HepG2 (cell line): ENCODE measurements around the gene POLA1.

Experiments
- GABPA ChIP-seq, 2 experiments: IDR thresholded peaks; 2 replicates each; pipeline ENCODE4 v1.6.1; 2011 to 2016; ENCODE audit warnings: low read depth in 2 of 2, low read length in 1 of 2, missing biosample characterization in 1 of 2, missing genetic modification characterization in 1 of 2
- KAT2B ChIP-seq: fragments of 150-350 bp; IDR thresholded peaks from 2 replicates; pipeline ENCODE4 v1.6.1; 2014; ENCODE audit warnings: low read depth, low read length, borderline replicate concordance
- POLR2AphosphoS5 ChIP-seq: IDR thresholded peaks from 2 replicates; pipeline ENCODE4 v1.6.1; 2012; ENCODE audit warnings: low read depth, low read length
- SP1 ChIP-seq, 2 experiments: fragments of 450-650 bp in 1 of 2; sonication (generic) in 1 of 2; formaldehyde crosslinking in 1 of 2; IDR thresholded peaks; 2 replicates each; pipeline versions ENCODE4 v1.4.0 to v1.6.1; 2016 to 2020; ENCODE audit warnings: missing genetic modification reagents in 1 of 2
- TF ChIP-seq, protein P1 (sequence below): sonication (generic); formaldehyde crosslinking; IDR thresholded peaks from 2 replicates; pipeline ENCODE4 v1.4.0; 2020; ENCODE audit warnings: low read depth, missing genetic modification reagents
- TF ChIP-seq, protein P2 (sequence below): IDR thresholded peaks from 2 replicates; pipeline ENCODE4 v1.6.1; 2012; ENCODE audit warnings: inconsistent platforms
- TF ChIP-seq, protein P3 (sequence below): sonication (generic); formaldehyde crosslinking; IDR thresholded peaks from 2 replicates; pipeline ENCODE4 v1.5.0; 2020; ENCODE audit warnings: missing genetic modification reagents
- TF ChIP-seq, protein P4 (sequence below): sonication (generic); formaldehyde crosslinking; IDR thresholded peaks from 2 replicates; pipeline ENCODE4 v1.4.0; 2020; ENCODE audit warnings: missing genetic modification reagents, borderline replicate concordance
- TF ChIP-seq, protein P5 (sequence below): conservative IDR thresholded peaks from 2 replicates; pipeline ENCODE4 v1.6.1; 2018; ENCODE audit warnings: missing genetic modification reagents
- TF ChIP-seq, protein P6 (sequence below): sonication (generic); formaldehyde crosslinking; IDR thresholded peaks from 2 replicates; pipeline ENCODE4 v1.5.0; 2020; ENCODE audit warnings: missing genetic modification reagents

DNA sequence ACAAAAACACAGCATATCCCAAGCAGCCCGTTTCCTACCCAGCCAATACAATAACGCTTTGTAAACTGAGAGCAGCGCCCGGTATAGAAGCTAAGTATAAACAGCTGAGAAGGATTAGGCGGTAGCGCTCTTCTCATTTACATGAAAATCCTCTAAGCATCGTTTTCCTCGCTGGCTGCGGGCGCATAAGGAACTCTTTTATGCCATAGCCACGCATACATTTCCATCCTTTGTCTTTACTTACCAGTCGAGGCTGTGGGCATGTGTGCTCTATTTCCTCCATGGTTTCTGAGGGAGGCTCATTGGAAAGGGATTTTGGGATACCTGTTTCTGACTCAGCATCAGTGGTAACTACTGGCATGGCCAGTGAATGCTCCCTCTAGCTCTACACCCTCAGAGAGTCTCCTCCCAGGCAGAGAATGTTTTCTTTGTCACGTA, 47.0 kb upstream of the POLA1 start:
- TF ChIP-seq, protein P1, sequence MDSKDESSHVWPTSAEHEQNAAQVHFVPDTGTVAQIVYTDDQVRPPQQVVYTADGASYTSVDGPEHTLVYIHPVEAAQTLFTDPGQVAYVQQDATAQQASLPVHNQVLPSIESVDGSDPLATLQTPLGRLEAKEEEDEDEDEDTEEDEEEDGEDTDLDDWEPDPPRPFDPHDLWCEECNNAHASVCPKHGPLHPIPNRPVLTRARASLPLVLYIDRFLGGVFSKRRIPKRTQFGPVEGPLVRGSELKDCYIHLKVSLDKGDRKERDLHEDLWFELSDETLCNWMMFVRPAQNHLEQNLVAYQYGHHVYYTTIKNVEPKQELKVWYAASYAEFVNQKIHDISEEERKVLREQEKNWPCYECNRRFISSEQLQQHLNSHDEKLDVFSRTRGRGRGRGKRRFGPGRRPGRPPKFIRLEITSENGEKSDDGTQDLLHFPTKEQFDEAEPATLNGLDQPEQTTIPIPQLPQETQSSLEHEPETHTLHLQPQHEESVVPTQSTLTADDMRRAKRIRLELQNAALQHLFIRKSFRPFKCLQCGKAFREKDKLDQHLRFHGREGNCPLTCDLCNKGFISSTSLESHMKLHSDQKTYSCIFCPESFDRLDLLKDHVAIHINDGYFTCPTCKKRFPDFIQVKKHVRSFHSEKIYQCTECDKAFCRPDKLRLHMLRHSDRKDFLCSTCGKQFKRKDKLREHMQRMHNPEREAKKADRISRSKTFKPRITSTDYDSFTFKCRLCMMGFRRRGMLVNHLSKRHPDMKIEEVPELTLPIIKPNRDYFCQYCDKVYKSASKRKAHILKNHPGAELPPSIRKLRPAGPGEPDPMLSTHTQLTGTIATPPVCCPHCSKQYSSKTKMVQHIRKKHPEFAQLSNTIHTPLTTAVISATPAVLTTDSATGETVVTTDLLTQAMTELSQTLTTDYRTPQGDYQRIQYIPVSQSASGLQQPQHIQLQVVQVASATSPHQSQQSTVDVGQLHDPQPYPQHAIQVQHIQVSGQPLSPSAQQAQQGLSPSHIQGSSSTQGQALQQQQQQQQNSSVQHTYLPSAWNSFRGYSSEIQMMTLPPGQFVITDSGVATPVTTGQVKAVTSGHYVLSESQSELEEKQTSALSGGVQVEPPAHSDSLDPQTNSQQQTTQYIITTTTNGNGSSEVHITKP (CRISPR knock-in tag) = no peak
- TF ChIP-seq, protein P2, sequence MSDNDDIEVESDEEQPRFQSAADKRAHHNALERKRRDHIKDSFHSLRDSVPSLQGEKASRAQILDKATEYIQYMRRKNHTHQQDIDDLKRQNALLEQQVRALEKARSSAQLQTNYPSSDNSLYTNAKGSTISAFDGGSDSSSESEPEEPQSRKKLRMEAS = no peak
- TF ChIP-seq, protein P3, sequence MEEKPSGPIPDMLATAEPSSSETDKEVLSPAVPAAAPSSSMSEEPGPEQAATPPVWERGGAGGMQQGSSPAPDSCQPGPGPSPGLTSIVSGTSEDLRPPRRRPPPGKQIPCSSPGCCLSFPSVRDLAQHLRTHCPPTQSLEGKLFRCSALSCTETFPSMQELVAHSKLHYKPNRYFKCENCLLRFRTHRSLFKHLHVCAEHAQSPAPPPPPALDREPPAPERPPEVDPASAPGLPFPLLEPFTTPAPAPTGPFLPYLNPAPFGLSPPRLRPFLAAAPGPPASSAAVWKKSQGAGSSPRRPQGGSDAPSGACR = no peak
- TF ChIP-seq, protein P4, sequence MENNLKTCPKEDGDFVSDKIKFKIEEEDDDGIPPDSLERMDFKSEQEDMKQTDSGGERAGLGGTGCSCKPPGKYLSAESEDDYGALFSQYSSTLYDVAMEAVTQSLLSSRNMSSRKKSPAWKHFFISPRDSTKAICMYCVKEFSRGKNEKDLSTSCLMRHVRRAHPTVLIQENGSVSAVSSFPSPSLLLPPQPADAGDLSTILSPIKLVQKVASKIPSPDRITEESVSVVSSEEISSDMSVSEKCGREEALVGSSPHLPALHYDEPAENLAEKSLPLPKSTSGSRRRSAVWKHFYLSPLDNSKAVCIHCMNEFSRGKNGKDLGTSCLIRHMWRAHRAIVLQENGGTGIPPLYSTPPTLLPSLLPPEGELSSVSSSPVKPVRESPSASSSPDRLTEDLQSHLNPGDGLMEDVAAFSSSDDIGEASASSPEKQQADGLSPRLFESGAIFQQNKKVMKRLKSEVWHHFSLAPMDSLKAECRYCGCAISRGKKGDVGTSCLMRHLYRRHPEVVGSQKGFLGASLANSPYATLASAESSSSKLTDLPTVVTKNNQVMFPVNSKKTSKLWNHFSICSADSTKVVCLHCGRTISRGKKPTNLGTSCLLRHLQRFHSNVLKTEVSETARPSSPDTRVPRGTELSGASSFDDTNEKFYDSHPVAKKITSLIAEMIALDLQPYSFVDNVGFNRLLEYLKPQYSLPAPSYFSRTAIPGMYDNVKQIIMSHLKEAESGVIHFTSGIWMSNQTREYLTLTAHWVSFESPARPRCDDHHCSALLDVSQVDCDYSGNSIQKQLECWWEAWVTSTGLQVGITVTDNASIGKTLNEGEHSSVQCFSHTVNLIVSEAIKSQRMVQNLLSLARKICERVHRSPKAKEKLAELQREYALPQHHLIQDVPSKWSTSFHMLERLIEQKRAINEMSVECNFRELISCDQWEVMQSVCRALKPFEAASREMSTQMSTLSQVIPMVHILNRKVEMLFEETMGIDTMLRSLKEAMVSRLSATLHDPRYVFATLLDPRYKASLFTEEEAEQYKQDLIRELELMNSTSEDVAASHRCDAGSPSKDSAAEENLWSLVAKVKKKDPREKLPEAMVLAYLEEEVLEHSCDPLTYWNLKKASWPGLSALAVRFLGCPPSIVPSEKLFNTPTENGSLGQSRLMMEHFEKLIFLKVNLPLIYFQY (CRISPR knock-in tag) = no peak
- TF ChIP-seq, protein P5, sequence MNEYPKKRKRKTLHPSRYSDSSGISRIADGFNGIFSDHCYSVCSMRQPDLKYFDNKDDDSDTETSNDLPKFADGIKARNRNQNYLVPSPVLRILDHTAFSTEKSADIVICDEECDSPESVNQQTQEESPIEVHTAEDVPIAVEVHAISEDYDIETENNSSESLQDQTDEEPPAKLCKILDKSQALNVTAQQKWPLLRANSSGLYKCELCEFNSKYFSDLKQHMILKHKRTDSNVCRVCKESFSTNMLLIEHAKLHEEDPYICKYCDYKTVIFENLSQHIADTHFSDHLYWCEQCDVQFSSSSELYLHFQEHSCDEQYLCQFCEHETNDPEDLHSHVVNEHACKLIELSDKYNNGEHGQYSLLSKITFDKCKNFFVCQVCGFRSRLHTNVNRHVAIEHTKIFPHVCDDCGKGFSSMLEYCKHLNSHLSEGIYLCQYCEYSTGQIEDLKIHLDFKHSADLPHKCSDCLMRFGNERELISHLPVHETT (CRISPR knock-in tag) = no peak
- no peak for TF ChIP-seq SP1 (IDR thresholded peaks at IDR 0.05)
- TF ChIP-seq SP1 (CRISPR knock-in tag; IDR thresholded peaks at IDR 0.05) = no peak
- TF ChIP-seq, protein P6, sequence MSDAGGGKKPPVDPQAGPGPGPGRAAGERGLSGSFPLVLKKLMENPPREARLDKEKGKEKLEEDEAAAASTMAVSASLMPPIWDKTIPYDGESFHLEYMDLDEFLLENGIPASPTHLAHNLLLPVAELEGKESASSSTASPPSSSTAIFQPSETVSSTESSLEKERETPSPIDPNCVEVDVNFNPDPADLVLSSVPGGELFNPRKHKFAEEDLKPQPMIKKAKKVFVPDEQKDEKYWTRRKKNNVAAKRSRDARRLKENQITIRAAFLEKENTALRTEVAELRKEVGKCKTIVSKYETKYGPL = no peak
- no peak for TF ChIP-seq GABPA (IDR thresholded peaks at IDR 0.05; ENCODE audit: low read depth, low read length)
- TF ChIP-seq GABPA (CRISPR knock-in tag; IDR thresholded peaks at IDR 0.05; ENCODE audit: low read depth) = no peak
- no peak for TF ChIP-seq KAT2B
- no peak for TF ChIP-seq POLR2AphosphoS5
